MCF 10A (cell line): Measurements from ENCODE around the gene NKG7. TPM values are rescaled to one million over a fixed set of nuclear protein-coding genes. Genes with fewer than 3 reads are reported as not detected.

Experiments used
- BruUV-seq: library from RNA; stranded (reverse); fragments of 400-500 nt; replicated peaks from 2 replicates; lab custom pipeline; 2021; lab: Mats Ljungman, UMichigan
- CTCF ChIA-PET: fragments of 300-600 bp; sonication (Branson Sonifier 250); formaldehyde crosslinking; extraction: SDS; loops from one replicate; lab custom pipeline; 2021; ENCODE audit warnings: antibody characterized with exemption, inconsistent platforms; lab: Yijun Ruan, JAX
- POLR2A ChIA-PET: fragments of 300-600, 350-650 bp; sonication (Branson Sonifier 250); formaldehyde crosslinking; extraction: SDS; loops from one replicate; lab custom pipeline; 2020; ENCODE audit warnings: antibody characterized with exemption, inconsistent platforms; lab: Yijun Ruan, JAX
- DNase-seq: peaks from one replicate; pipeline ENCODE4 v3.0.0-alpha.2; 2018; ENCODE audit not compliant: unreplicated experiment
- H3K27ac Mint-ChIP-seq: one replicate; pipeline ENCODE4 v1.8.0; 2022; ENCODE audit warnings: mild to moderate bottlenecking, low read depth, mixed read lengths; ENCODE audit not compliant: unreplicated experiment
- H3K27me3 Mint-ChIP-seq: one replicate; pipeline ENCODE4 v1.8.0; 2022; ENCODE audit warnings: mixed read lengths; ENCODE audit not compliant: insufficient read depth, unreplicated experiment
- H3K36me3 Mint-ChIP-seq: one replicate; pipeline ENCODE4 v1.8.0; 2022; ENCODE audit warnings: mild to moderate bottlenecking, moderate library complexity, mixed read lengths; ENCODE audit not compliant: insufficient read depth, unreplicated experiment
- H3K4me1 Mint-ChIP-seq: one replicate; pipeline ENCODE4 v1.8.0; 2022; ENCODE audit warnings: mixed read lengths; ENCODE audit not compliant: insufficient read depth, unreplicated experiment
- H3K4me3 Mint-ChIP-seq: one replicate; pipeline ENCODE4 v1.8.0; 2022; ENCODE audit warnings: mild to moderate bottlenecking, moderate library complexity, mixed read lengths; ENCODE audit not compliant: unreplicated experiment
- H3K9me3 Mint-ChIP-seq: one replicate; pipeline ENCODE4 v1.8.0; 2022; ENCODE audit warnings: mixed read lengths; ENCODE audit not compliant: unreplicated experiment
- CTCF ChIP-seq: fragments of 200-600 bp; IDR thresholded peaks from one replicate; pipeline ENCODE4 v1.8.0; 2022; ENCODE audit warnings: antibody characterized with exemption, mild to moderate bottlenecking; ENCODE audit not compliant: unreplicated experiment
- intact Hi-C: fragments of 100-400 bp; cut with micrococcal nuclease; formaldehyde crosslinking; loops from 2 replicates; pipeline ENCODE4 v1.14.1; 2022
- total RNA-seq: library from RNA; stranded (reverse); gene quantifications from 2 replicates; pipeline ENCODE4 v1.2.3, GENCODE V29; 2022

The NKG7 gene
- total RNA-seq, 1 experiment from 2014 or later, result not detected

- ChIA-PET CTCF (interaction anchor here (0.7 to 1.1 kb wide), 2 partner anchors 30 to 290 kb away, joined by 3 read pairs; no protein-coding TSS in a partner anchor), POLR2A (interaction anchor here (0.6 to 1.8 kb wide), 10 partner anchors 9 to 1691 kb away, joined by 3 to 20 read pairs (median 4); partner anchors contain the start of gene ZNF175)
- H3K4me3 Mint-ChIP-seq, result peak overlapping the region; percentile 96
- H3K9me3 Mint-ChIP-seq, result no peaks in the 10 kb centered on the region
- no peak for TF ChIP-seq CTCF
- peaks cover 6% of the 10 kb centered on the region for H3K36me3 Mint-ChIP-seq
- H3K27ac Mint-ChIP-seq, result peak overlapping the region; percentile 90
- DNase-seq, result peak; percentile 98
- no TSS peak for BruUV-seq
- peaks cover 26% of the 10 kb centered on the region for H3K4me1 Mint-ChIP-seq
- intact Hi-C loops, result loop anchor here (1.0 kb wide), 1 partner anchor 27 kb away; no protein-coding TSS in a partner anchor
- H3K27me3 Mint-ChIP-seq, result no peaks in the 10 kb centered on the region
Measured at GRCh38 chr19:51367565-51368365, 4.7 kb downstream of the NKG7 start.

- no TSS peak for BruUV-seq
- H3K4me1 Mint-ChIP-seq, result peaks cover 28% of the 10 kb centered on the region
- no peaks in the 10 kb centered on the region for H3K9me3 Mint-ChIP-seq
- POLR2A ChIA-PET, result interaction anchor here (0.6 to 1.8 kb wide), 10 partner anchors 8 to 1691 kb away, joined by 3 to 20 read pairs (median 4); partner anchors contain the start of gene ZNF175
- CTCF ChIA-PET, result interaction anchor here (1.1 kb wide), 1 partner anchor 29 kb away, joined by 3 read pairs; no protein-coding TSS in a partner anchor
- no peak for DNase-seq
- no peak for TF ChIP-seq CTCF
- intact Hi-C loops, result loop anchor here (1.0 kb wide), 1 partner anchor 27 kb away; no protein-coding TSS in a partner anchor
- H3K27ac Mint-ChIP-seq, result peak overlapping the region; percentile 90
- H3K27me3 Mint-ChIP-seq, result no peaks in the 10 kb centered on the region
- peaks cover 6% of the 10 kb centered on the region for H3K36me3 Mint-ChIP-seq
- H3K4me3 Mint-ChIP-seq, result peak overlapping the region; percentile 96
Measured at GRCh38 chr19:51367255-51367564, 5.2 kb downstream of the NKG7 start.

- Mint-ChIP-seq H3K36me3 (peaks cover 6% of the 10 kb centered on the region), H3K9me3 (no peaks in the 10 kb centered on the region), H3K27ac (peak overlapping the region; percentile 90), H3K4me3 (peak overlapping the region; percentile 96), H3K27me3 (no peaks in the 10 kb centered on the region), H3K4me1 (peaks cover 28% of the 10 kb centered on the region)
- peak; percentile 99 for DNase-seq
- CTCF ChIA-PET, result interaction anchor here (0.9 to 2.3 kb wide), 3 partner anchors 22 to 342 kb away, joined by 3 to 18 read pairs (median 5); no protein-coding TSS in a partner anchor
- no TSS peak for BruUV-seq
- POLR2A ChIA-PET, result interaction anchor here (0.6 to 1.8 kb wide), 9 partner anchors 8 to 1170 kb away, joined by 3 to 20 read pairs (median 6); no protein-coding TSS in a partner anchor
- intact Hi-C loops, result loop anchor here (1.0 kb wide), 2 partner anchors 27 to 28 kb away; no protein-coding TSS in a partner anchor
- no peak for TF ChIP-seq CTCF
Measured at GRCh38 chr19:51366389-51367254, 5.8 kb downstream of the NKG7 start.
